ENCODE measurements around the gene RPL37A.

The RPL37A gene

GRCh38 chr2:216548901-216549331 is 50.3 kb downstream of the RPL37A start:
- DNase-seq (ENCODE audit: low read depth, low spot score) = no peak

GRCh38 chr2:216549926-216550690 is 51.5 kb downstream of the RPL37A start:
- DNase-seq (ENCODE audit: low read depth, low spot score) = no peak

GRCh38 chr2:216551234-216552068 is 52.8 kb downstream of the RPL37A start:
- DNase-seq (ENCODE audit: low read depth, low spot score) = no peak

- DNase-seq (ENCODE audit: low read depth, low spot score) = peak; percentile 56
Observed at GRCh38 chr2:216553093-216553478, 54.4 kb downstream of the RPL37A start.

Data from iPS DF 19.7 (cell line).